HepG2 (cell line): ENCODE results near the gene CEP55. TPM values are rescaled to one million over a fixed set of nuclear protein-coding genes. Genes with fewer than 3 reads are reported as not detected.

Source experiments
- ATAC-seq: fragments of 200-7000 bp; cut with Tn5 transposase; 3 replicates; pipeline ENCODE4 v1.9.1; 2020; ENCODE audit warnings: mild to moderate bottlenecking, moderate library complexity
- BruUV-seq: library from RNA; stranded (reverse); fragments of 400-500 nt; replicated peaks from 2 replicates; lab custom pipeline; 2021; lab: Mats Ljungman, UMichigan
- CTCF ChIA-PET: fragments of 300-600 bp; formaldehyde crosslinking; extraction: SDS; loops from one replicate; lab custom pipeline; 2021; ENCODE audit warnings: low total read pairs, inconsistent platforms, low intra/inter-chr PET ratio; lab: Yijun Ruan, JAX
- POLR2A ChIA-PET: fragments of 350-600 bp; sonication (Branson Sonifier 250); formaldehyde crosslinking; loops from one replicate; lab custom pipeline; 2020; ENCODE audit warnings: antibody characterized with exemption, inconsistent platforms; lab: Yijun Ruan, JAX
- DNase-seq: peaks from one replicate; pipeline ENCODE4 v3.0.0-alpha.2; 2015; ENCODE audit warnings: low spot score
- FAIRE-seq: peaks from 3 replicates; lab custom pipeline; 2011; peaks lifted over from hg19 to GRCh38; lab: Jason Lieb, UNC
- H2AFZ ChIP-seq: one replicate; pipeline ENCODE4 v1.6.1; 2011; ENCODE audit warnings: low read length, inconsistent platforms
- H3K27ac ChIP-seq: fragments of 300-600 bp; 3 replicates; pipeline ENCODE4 v1.8.0; 2011; ENCODE audit warnings: mixed run types, mild to moderate bottlenecking, mixed read lengths, low read length, inconsistent platforms; ENCODE audit not compliant: insufficient read depth; ENCODE audit errors: extremely low read length
- H3K27me3 ChIP-seq, 2 experiments: fragments of 200-600 bp in 1 of 2; 2 replicates in 1 of 2; 3 replicates in 1 of 2; pipeline versions ENCODE4 v1.6.0 to v1.8.0; 2011; ENCODE audit warnings: low read length in 2 of 2, mild to moderate bottlenecking in 2 of 2, moderate library complexity in 2 of 2, inconsistent platforms in 1 of 2; ENCODE audit not compliant: insufficient read depth in 2 of 2, control insufficient read depth in 1 of 2
- H3K36me3 ChIP-seq, 2 experiments: fragments of 200-600 bp in 1 of 2; replicated peaks in 1 of 2; 2 replicates in 1 of 2; 3 replicates in 1 of 2; pipeline versions ENCODE4 v1.5.1 to v1.8.0; 2011; ENCODE audit warnings: low read length in 2 of 2, inconsistent platforms in 1 of 2; ENCODE audit not compliant: insufficient read depth in 2 of 2, control insufficient read depth in 1 of 2
- H3K4me1 ChIP-seq: 2 replicates; pipeline ENCODE4 v1.5.1; 2012; ENCODE audit warnings: low read length, inconsistent platforms; ENCODE audit not compliant: insufficient read depth
- H3K4me2 ChIP-seq: 2 replicates; pipeline ENCODE4 v1.6.0; 2011; ENCODE audit warnings: low read depth, low read length, inconsistent platforms
- H3K4me3 ChIP-seq, 3 experiments: fragments of 200-600 bp in 1 of 3; sonication (generic), shearing (Covaris generic) in 1 of 3; replicated peaks in 1 of 3; 2 replicates each; pipeline ENCODE4 v1.5.1; 2011 to 2016; ENCODE audit warnings: low read length in 3 of 3, inconsistent platforms in 2 of 3, low read depth in 2 of 3, mild to moderate bottlenecking in 2 of 3, control low read depth in 1 of 3, mixed read lengths in 1 of 3; ENCODE audit not compliant: insufficient read depth in 1 of 3
- H3K79me2 ChIP-seq: one replicate; pipeline ENCODE4 v1.6.1; 2011; ENCODE audit warnings: low read length, inconsistent platforms; ENCODE audit not compliant: insufficient read depth
- H3K9ac ChIP-seq: 2 replicates; pipeline ENCODE4 v1.6.0; 2011; ENCODE audit warnings: mild to moderate bottlenecking, low read depth, low read length, inconsistent platforms; ENCODE audit not compliant: insufficient read depth
- H3K9me3 ChIP-seq: 2 replicates; pipeline ENCODE4 v1.5.1; 2012; ENCODE audit warnings: mild to moderate bottlenecking, low read length
- H4K20me1 ChIP-seq: 2 replicates; pipeline ENCODE4 v1.6.0; 2011; ENCODE audit warnings: inconsistent platforms, mild to moderate bottlenecking, low read length, moderate library complexity; ENCODE audit not compliant: insufficient read depth
- CEBPZ ChIP-seq: IDR thresholded peaks from 2 replicates; pipeline ENCODE4 v1.6.1; 2012; ENCODE audit warnings: low read length, improper control_type of control experiment
- KDM5B ChIP-seq: sonication (generic); formaldehyde crosslinking; IDR thresholded peaks from 2 replicates; pipeline ENCODE4 v1.4.0; 2020; ENCODE audit warnings: missing genetic modification reagents, mild to moderate bottlenecking, borderline replicate concordance
- PAX8 ChIP-seq: sonication (generic); formaldehyde crosslinking; IDR thresholded peaks from 2 replicates; pipeline ENCODE4 v1.8.0; 2022; ENCODE audit warnings: mild to moderate bottlenecking, missing genetic modification reagents, borderline replicate concordance
- POLR2A ChIP-seq, 2 experiments: IDR thresholded peaks; 2 replicates each; pipeline ENCODE4 v1.6.1; 2011; ENCODE audit warnings: low read depth in 2 of 2, low read length in 2 of 2, mild to moderate bottlenecking in 1 of 2, moderate library complexity in 1 of 2; ENCODE audit not compliant: insufficient read depth in 1 of 2
- SNAI1 ChIP-seq: sonication (generic); formaldehyde crosslinking; IDR thresholded peaks from 2 replicates; pipeline ENCODE4 v1.5.0; 2020; ENCODE audit warnings: mild to moderate bottlenecking, missing genetic modification reagents, borderline replicate concordance
- TAF1 ChIP-seq: sonication (generic); formaldehyde crosslinking; IDR thresholded peaks from 2 replicates; pipeline ENCODE4 v1.4.0; 2020; ENCODE audit warnings: missing genetic modification reagents
- YEATS2 ChIP-seq: sonication (generic); formaldehyde crosslinking; IDR thresholded peaks from 2 replicates; pipeline ENCODE4 v1.4.0; 2020; ENCODE audit warnings: missing genetic modification reagents, borderline replicate concordance
- ZC3H13 ChIP-seq: sonication (generic); formaldehyde crosslinking; IDR thresholded peaks from 2 replicates; pipeline ENCODE4 v1.8.1; 2023; ENCODE audit warnings: mild to moderate bottlenecking, missing genetic modification reagents, moderate library complexity
- ZMAT3 ChIP-seq: sonication (generic); formaldehyde crosslinking; conservative IDR thresholded peaks from 2 replicates; pipeline ENCODE4 v1.7.0; 2021; ENCODE audit warnings: missing genetic modification reagents
- ZNF766 ChIP-seq: sonication (generic); formaldehyde crosslinking; IDR thresholded peaks from 2 replicates; pipeline ENCODE4 v1.5.0; 2020; ENCODE audit warnings: missing genetic modification reagents, borderline replicate concordance
- ZNF775 ChIP-seq: sonication (generic); formaldehyde crosslinking; IDR thresholded peaks from 2 replicates; pipeline ENCODE4 v1.4.0; 2020; ENCODE audit warnings: missing genetic modification reagents, mild to moderate bottlenecking, moderate library complexity, borderline replicate concordance
- WGBS: methylation state at CpG from one replicate; pipeline ENCODE4 v1.1.6; 2017; ENCODE audit warnings: low lambda C conversion rate; 5-methylcytosine and 5-hydroxymethylcytosine counted together
- in situ Hi-C: cut with HindIII; loops from 2 replicates; pipeline ENCODE4 v1.10.0; 2017; ENCODE audit warnings: low pct_unique_long_range_greater_than_20kb; ENCODE audit not compliant: extremely low pct_ligation_motif_present
- intact Hi-C: fragments of 100-400 bp; cut with micrococcal nuclease; formaldehyde crosslinking; loops from one replicate; pipeline ENCODE4 v1.10.0; 2022; ENCODE audit not compliant: unreplicated experiment
- polyA plus RNA-seq, 8 experiments: library from polyadenylated mRNA; depleted of rRNA in 3 of 8; stranded (reverse) in 7 of 8; unstranded in 1 of 8; fragments of >200 nt; fragmentation: Illumina TruSeq in 4 of 8; extraction: Trizol in 4 of 8; gene quantifications; 2 replicates each; pipeline versions ENCODE4 v1.2.1 to v1.2.3, GENCODE V29; 2011 to 2016; ENCODE audit warnings: low read depth in 4 of 8, missing spikeins in 1 of 8, mixed read lengths in 1 of 8; ENCODE audit not compliant: insufficient read depth in 1 of 8
- total RNA-seq, 5 experiments: library from RNA; depleted of rRNA; stranded (reverse); fragments of >200 nt; fragmentation: Illumina TruSeq; extraction: Trizol; gene quantifications; 2 replicates each; pipeline ENCODE4 v1.2.3, GENCODE V29; 2016; ENCODE audit warnings: low read depth in 1 of 5
- TF ChIP-seq, protein P1 (sequence below): sonication (generic); formaldehyde crosslinking; conservative IDR thresholded peaks from 2 replicates; pipeline ENCODE4 v1.5.0; 2020; ENCODE audit warnings: missing genetic modification reagents

The CEP55 gene
- total and polyA plus RNA-seq, 2 of the 13 experiments (the other 11 are each of a cell fraction or from before 2014, with no cell fraction given) = 6.5 to 17.1 TPM

- no peak for ATAC-seq
- no peaks in the 10 kb centered on the region for H3K4me1 ChIP-seq
- no peak overlapping the region for H3K4me2 ChIP-seq
- peaks cover 1 to 28% of the 10 kb centered on the region in 2 experiments for H3K27me3 ChIP-seq
- H2AFZ ChIP-seq = no peak overlapping the region
- no peak for DNase-seq
- no peak overlapping the region for H3K9ac ChIP-seq
- FAIRE-seq = no peak
- H3K36me3 ChIP-seq = no peaks in the 10 kb centered on the region
- 33% methylated on average over 2 of the region's 2 CpGs for WGBS
- no peaks in the 10 kb centered on the region for H4K20me1 ChIP-seq
- no peak overlapping the region for H3K4me3 ChIP-seq
- in situ Hi-C loops = no loop called here
- TF ChIP-seq PAX8 (CRISPR knock-in tag) = no peak
- H3K9me3 ChIP-seq = no peaks in the 10 kb centered on the region
- no TSS peak for BruUV-seq
- CTCF ChIA-PET = no interaction called here
- POLR2A ChIA-PET = no interaction called here
- no peak overlapping the region for H3K27ac ChIP-seq
- intact Hi-C loops = no loop called here
- no peaks in the 10 kb centered on the region for H3K79me2 ChIP-seq
Observed at GRCh38 chr10:93572606-93573005, 76.2 kb downstream of the CEP55 start.

DNA sequence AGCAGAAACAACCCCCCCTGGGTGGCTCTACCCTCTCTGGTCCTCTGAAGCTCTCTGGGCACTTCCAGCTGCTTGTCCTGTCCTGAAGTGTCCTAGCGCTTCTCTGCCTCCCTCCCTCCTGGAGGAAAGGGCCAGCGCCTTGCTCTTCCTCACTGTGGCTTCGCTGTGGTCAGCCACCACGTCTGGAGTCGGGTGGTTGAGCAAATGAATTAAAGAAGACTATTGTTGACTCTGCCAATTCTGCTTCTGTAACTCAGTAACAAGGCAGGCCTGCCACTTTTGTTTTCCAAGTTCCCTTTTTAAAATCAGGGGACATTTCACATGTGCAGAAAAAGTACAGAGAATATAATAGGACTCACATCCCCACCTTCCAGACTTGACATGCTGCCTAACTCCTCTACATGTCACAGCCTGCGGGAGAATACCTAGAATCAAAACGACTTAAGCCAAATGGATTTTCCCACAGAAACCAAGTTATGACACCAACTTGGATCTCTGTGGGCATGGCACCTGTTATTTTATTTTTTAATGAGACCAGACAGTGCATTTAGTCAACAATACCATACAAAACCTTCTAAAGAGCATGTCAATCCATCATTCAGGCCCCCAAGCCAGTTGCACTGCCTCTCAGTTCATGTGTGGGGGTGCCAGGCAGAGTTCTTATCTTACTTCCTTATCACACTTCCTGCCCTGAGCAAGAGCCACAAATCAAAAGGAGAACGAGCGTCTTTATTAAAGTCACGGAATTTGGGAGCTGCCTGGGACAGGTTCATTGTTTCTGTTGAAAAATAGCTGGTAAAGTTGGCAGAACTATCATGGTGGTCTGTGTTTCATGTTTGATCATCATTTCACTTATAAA is 76.9 kb downstream of the CEP55 start:
- DNase-seq (no peak), ATAC-seq (no peak), FAIRE-seq (no peak)
- CTCF ChIA-PET = no interaction called here
- Histone ChIP-seq H3K9me3 (no peaks in the 10 kb centered on the region), H4K20me1 (no peaks in the 10 kb centered on the region), H3K4me2 (no peak overlapping the region), H3K4me1 (peaks cover 6% of the 10 kb centered on the region), H2AFZ (no peak overlapping the region), H3K27me3 (peaks cover 0 to 22% of the 10 kb centered on the region in 2 experiments), H3K36me3 (no peaks in the 10 kb centered on the region), H3K4me3 (no peak overlapping the region), H3K9ac (no peak overlapping the region), H3K79me2 (no peaks in the 10 kb centered on the region), H3K27ac (no peak overlapping the region)
- in situ Hi-C loops (no loop called here), intact Hi-C loops (no loop called here)
- no TSS peak for BruUV-seq
- POLR2A ChIA-PET = no interaction called here
- 28% methylated on average over 8 of the region's 10 CpGs for WGBS
- TF ChIP-seq SNAI1 (CRISPR knock-in tag) (no peak), KDM5B (CRISPR knock-in tag) (no peak), ZNF775 (no peak), POLR2A (IDR thresholded peaks at IDR 0.05; ENCODE audit: insufficient read depth in 1 of 2, low read depth in 2 of 2, low read length in 2 of 2) (no peak), ZNF766 (CRISPR knock-in tag) (no peak), ZC3H13 (CRISPR knock-in tag) (no peak), CEBPZ (no peak), TAF1 (CRISPR knock-in tag) (no peak), ZMAT3 (CRISPR knock-in tag) (no peak), YEATS2 (no peak)
- TF ChIP-seq, protein P1, sequence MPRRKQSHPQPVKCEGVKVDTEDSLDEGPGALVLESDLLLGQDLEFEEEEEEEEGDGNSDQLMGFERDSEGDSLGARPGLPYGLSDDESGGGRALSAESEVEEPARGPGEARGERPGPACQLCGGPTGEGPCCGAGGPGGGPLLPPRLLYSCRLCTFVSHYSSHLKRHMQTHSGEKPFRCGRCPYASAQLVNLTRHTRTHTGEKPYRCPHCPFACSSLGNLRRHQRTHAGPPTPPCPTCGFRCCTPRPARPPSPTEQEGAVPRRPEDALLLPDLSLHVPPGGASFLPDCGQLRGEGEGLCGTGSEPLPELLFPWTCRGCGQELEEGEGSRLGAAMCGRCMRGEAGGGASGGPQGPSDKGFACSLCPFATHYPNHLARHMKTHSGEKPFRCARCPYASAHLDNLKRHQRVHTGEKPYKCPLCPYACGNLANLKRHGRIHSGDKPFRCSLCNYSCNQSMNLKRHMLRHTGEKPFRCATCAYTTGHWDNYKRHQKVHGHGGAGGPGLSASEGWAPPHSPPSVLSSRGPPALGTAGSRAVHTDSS (CRISPR knock-in tag) = no peak
